Natural killer cell (primary cell): ENCODE results near the gene AKR1C1. TPM values are rescaled to one million over a fixed set of nuclear protein-coding genes. Genes with fewer than 3 reads are reported as not detected.

Experiments used
- ATAC-seq, 3 donors: fragments of 150-1000 bp in 2 of 3; fragments of 200-7000 bp in 1 of 3; cut with Tn5 transposase; 1 replicate in 1 of 3; 2 replicates in 2 of 3; pipeline ENCODE4 v1.10.0; 2021; ENCODE audit warnings: mild to moderate bottlenecking in 2 of 3, moderate library complexity in 2 of 3
- DNase-seq, 2 donors: peaks; one replicate each; pipeline versions ENCODE4 v3.0.0 to v3.0.0-alpha.2; 2013 to 2021; ENCODE audit warnings: mixed read lengths in 1 of 2
- H3K27ac ChIP-seq: one replicate; pipeline ENCODE4 v1.5.1; 2013; ENCODE audit warnings: mild to moderate bottlenecking, low read length
- H3K27me3 ChIP-seq: one replicate; pipeline ENCODE4 v1.6.1; 2013; ENCODE audit warnings: low read length; ENCODE audit not compliant: control insufficient read depth, insufficient read depth
- H3K36me3 ChIP-seq: one replicate; pipeline ENCODE4 v1.6.1; 2013; ENCODE audit warnings: low read length; ENCODE audit not compliant: control insufficient read depth, insufficient read depth
- H3K4me1 ChIP-seq: one replicate; pipeline ENCODE4 v1.6.1; 2013; ENCODE audit warnings: low read length; ENCODE audit not compliant: control insufficient read depth, insufficient read depth
- H3K4me3 ChIP-seq: one replicate; pipeline ENCODE4 v1.5.1; 2013; ENCODE audit warnings: low read length
- H3K9me3 ChIP-seq: one replicate; pipeline ENCODE4 v1.6.1; 2013; ENCODE audit warnings: low read length; ENCODE audit not compliant: control insufficient read depth, insufficient read depth
- H3K27ac Mint-ChIP-seq, 2 donors: one replicate each; pipeline ENCODE4 v1.8.0; 2022; ENCODE audit warnings: mild to moderate bottlenecking in 2 of 2, mixed read lengths in 2 of 2, moderate library complexity in 1 of 2
- H3K27me3 Mint-ChIP-seq, 2 donors: one replicate each; pipeline ENCODE4 v1.8.0; 2022; ENCODE audit warnings: low read depth in 2 of 2, mixed read lengths in 2 of 2
- H3K36me3 Mint-ChIP-seq: one replicate; pipeline ENCODE4 v1.8.0; 2022; ENCODE audit warnings: mixed read lengths
- H3K4me1 Mint-ChIP-seq, 2 donors: one replicate each; pipeline ENCODE4 v1.8.0; 2022; ENCODE audit warnings: mixed read lengths in 2 of 2
- H3K4me3 Mint-ChIP-seq: one replicate; pipeline ENCODE4 v1.8.0; 2022; ENCODE audit warnings: mild to moderate bottlenecking, moderate library complexity, mixed read lengths
- H3K9me3 Mint-ChIP-seq, 2 donors: one replicate each; pipeline ENCODE4 v1.8.0; 2022; ENCODE audit warnings: mixed read lengths in 2 of 2
- CTCF ChIP-seq: fragments of 200-600 bp; IDR thresholded peaks from one replicate; pipeline ENCODE4 v1.8.0; 2022; ENCODE audit warnings: antibody characterized with exemption
- WGBS: methylation state at CpG from one replicate; pipeline ENCODE4 v1.1.7; 2013; ENCODE audit warnings: missing lambda C conversion rate; ENCODE audit not compliant: insufficient coverage; 5-methylcytosine and 5-hydroxymethylcytosine counted together
- intact Hi-C: fragments of 100-400 bp; cut with micrococcal nuclease; formaldehyde crosslinking; loops from one replicate; pipeline ENCODE4 v1.14.2; 2022
- total RNA-seq, 4 donors: library from RNA; stranded (reverse); fragments of 120-200 nt in 1 of 4; gene quantifications; one replicate each; pipeline versions ENCODE4 v1.2.3 to v1.2.4, GENCODE V29; 2013 to 2022

The AKR1C1 gene
- total RNA-seq, 3 donors from 2014 or later (not counting 1 experiment from before 2014, with no cell fraction given): 0.16 to 0.93 (median 0.63) TPM

- TF ChIP-seq CTCF: no peak
- Mint-ChIP-seq H3K4me1 (no peaks in the 10 kb centered on the region), H3K27me3 (peaks cover 0 to 16% of the 10 kb centered on the region in 2 donors), H3K36me3 (peaks cover 18% of the 10 kb centered on the region), H3K27ac (no peak overlapping the region), H3K4me3 (no peak overlapping the region), H3K9me3 (peaks cover 4 to 8% of the 10 kb centered on the region in 2 donors)
- Histone ChIP-seq H3K27ac (no peak overlapping the region), H3K36me3 (no peaks in the 10 kb centered on the region), H3K9me3 (no peaks in the 10 kb centered on the region), H3K4me3 (no peak overlapping the region), H3K4me1 (no peaks in the 10 kb centered on the region), H3K27me3 (no peaks in the 10 kb centered on the region)
- DNase-seq (no peak), ATAC-seq (no peak)
- intact Hi-C loops: no loop called here
Measured at GRCh38 chr10:4926400-4926799, 36.8 kb upstream of the AKR1C1 start.

- Mint-ChIP-seq H3K36me3 (peaks cover 10% of the 10 kb centered on the region), H3K9me3 (peaks cover 3% of the 10 kb centered on the region in 2 donors), H3K27ac (no peak overlapping the region), H3K4me3 (no peak overlapping the region), H3K4me1 (no peaks in the 10 kb centered on the region), H3K27me3 (peaks cover 0 to 9% of the 10 kb centered on the region in 2 donors)
- H3K9me3 ChIP-seq: no peaks in the 10 kb centered on the region
- no peaks in the 10 kb centered on the region for H3K4me1 ChIP-seq
- ATAC-seq (no peak), DNase-seq (no peak)
- intact Hi-C loops: no loop called here
- no peaks in the 10 kb centered on the region for H3K27me3 ChIP-seq
- TF ChIP-seq CTCF: no peak
- WGBS: 76% methylated on average over 5 of the region's 5 CpGs
- H3K4me3 ChIP-seq: no peak overlapping the region
- no peaks in the 10 kb centered on the region for H3K36me3 ChIP-seq
- no peak overlapping the region for H3K27ac ChIP-seq
Measured at GRCh38 chr10:4931587-4931986, 31.6 kb upstream of the AKR1C1 start.

- H3K36me3 Mint-ChIP-seq: no peaks in the 10 kb centered on the region
- peaks cover 0 to 9% of the 10 kb centered on the region in 2 donors for H3K27me3 Mint-ChIP-seq
- no peak for DNase-seq
- no peak for ATAC-seq
- Histone ChIP-seq H3K4me1 (no peaks in the 10 kb centered on the region), H3K27me3 (no peaks in the 10 kb centered on the region), H3K9me3 (no peaks in the 10 kb centered on the region), H3K27ac (no peak overlapping the region), H3K4me3 (no peak overlapping the region), H3K36me3 (no peaks in the 10 kb centered on the region)
- 80% methylated on average over 7 of the region's 7 CpGs for WGBS
- no peak for TF ChIP-seq CTCF
- no peaks in the 10 kb centered on the region for H3K4me1 Mint-ChIP-seq
- H3K9me3 Mint-ChIP-seq: no peaks in the 10 kb centered on the region
- no peak overlapping the region for H3K4me3 Mint-ChIP-seq
- no peak overlapping the region for H3K27ac Mint-ChIP-seq
- intact Hi-C loops: no loop called here
Measured at GRCh38 chr10:4934391-4934987, 28.7 kb upstream of the AKR1C1 start.

GRCh38 chr10:4937346-4937745, 25.9 kb upstream of the AKR1C1 start:
- H3K36me3 ChIP-seq: no peaks in the 10 kb centered on the region
- no peaks in the 10 kb centered on the region for H3K36me3 Mint-ChIP-seq
- no peaks in the 10 kb centered on the region for H3K4me1 ChIP-seq
- H3K9me3 ChIP-seq: no peaks in the 10 kb centered on the region
- TF ChIP-seq CTCF: no peak
- H3K27ac ChIP-seq: no peak overlapping the region
- ATAC-seq (no peak), DNase-seq (no peak)
- WGBS: 97% methylated on average over 23 of the region's 23 CpGs
- no peaks in the 10 kb centered on the region for H3K9me3 Mint-ChIP-seq
- H3K27me3 ChIP-seq: no peaks in the 10 kb centered on the region
- peaks cover 6 to 7% of the 10 kb centered on the region in 2 donors for H3K4me1 Mint-ChIP-seq
- H3K27me3 Mint-ChIP-seq: peaks cover 0 to 4% of the 10 kb centered on the region in 2 donors
- H3K4me3 ChIP-seq: no peak overlapping the region
- no peak overlapping the region for H3K27ac Mint-ChIP-seq
- H3K4me3 Mint-ChIP-seq: no peak overlapping the region
- intact Hi-C loops: no loop called here
